GM19395 (cell line): ENCODE measurements around the gene AMPD1.

Experiments
- ATAC-seq: cut with Tn5 transposase; IDR thresholded peaks from one replicate; pipeline ENCODE4 v1.9.1; 2021; ENCODE audit warnings: mild to moderate bottlenecking, moderate library complexity; ENCODE audit not compliant: unreplicated experiment

AMPD1 gene

GRCh38 chr1:114700036-114700600 lies 4.8 kb upstream of the AMPD1 start:
- ATAC-seq = no peak

GRCh38 chr1:114696810-114697209 lies 1.5 kb upstream of the AMPD1 start:
- ATAC-seq = no peak

GRCh38 chr1:114694540-114695310 lies 621 bp downstream of the AMPD1 start:
- ATAC-seq = no peak

GRCh38 chr1:114692947-114693346 lies 2.4 kb downstream of the AMPD1 start:
- no peak for ATAC-seq

- ATAC-seq = no peak
These were observed 4.3 kb downstream of the AMPD1 start for GRCh38 chr1:114691061-114691460.

- ATAC-seq = no peak
These were observed 5.2 kb downstream of the AMPD1 start for GRCh38 chr1:114690148-114690547.

- ATAC-seq = no peak
These were observed 6.8 kb downstream of the AMPD1 start for GRCh38 chr1:114688526-114688925.

GRCh38 chr1:114685851-114686250 lies 9.5 kb downstream of the AMPD1 start:
- no peak for ATAC-seq

- no peak for ATAC-seq
These were observed 17.7 kb downstream of the AMPD1 start for GRCh38 chr1:114677691-114678090.

- ATAC-seq = no peak
These were observed 19.2 kb downstream of the AMPD1 start for GRCh38 chr1:114676115-114676514.

GRCh38 chr1:114671939-114672275 lies 23.4 kb downstream of the AMPD1 start:
- ATAC-seq = no peak

- ATAC-seq = no peak
These were observed 24.1 kb downstream of the AMPD1 start for GRCh38 chr1:114671011-114671938.

GRCh38 chr1:114670083-114671010 lies 25.0 kb downstream of the AMPD1 start:
- ATAC-seq = peak; percentile 99

- ATAC-seq = peak; percentile 75
These were observed 25.7 kb downstream of the AMPD1 start, which contains the start of gene DENND2C for GRCh38 chr1:114669562-114670082. DENND2C (minus strand) TSS chr1:114670049; CDS start chr1:114625984, 44,065 bp downstream.

GRCh38 chr1:114668784-114669561 lies 26.4 kb downstream of the AMPD1 start:
- ATAC-seq = no peak

GRCh38 chr1:114668373-114668772 lies 27.0 kb downstream of the AMPD1 start:
- ATAC-seq = no peak

GRCh38 chr1:114666954-114667353 lies 28.4 kb downstream of the AMPD1 start:
- no peak for ATAC-seq

GRCh38 chr1:114660238-114660637 lies 35.1 kb downstream of the AMPD1 start:
- no peak for ATAC-seq

GRCh38 chr1:114651893-114652292 lies 43.5 kb downstream of the AMPD1 start:
- no peak for ATAC-seq
